Measurements from ENCODE around the gene NMRK2. TPM values are rescaled to one million over a fixed set of nuclear protein-coding genes. Genes with fewer than 3 reads are reported as not detected.

Gene NMRK2
- polyA plus RNA-seq, 1 of the 3 experiments (the other 2 are of a cell fraction), result not detected

GRCh38 chr19:3968556-3969434, 35.9 kb downstream of the NMRK2 start (continued):
- no peak for TF ChIP-seq CTCF (IDR thresholded peaks at IDR 0.05)
- TF ChIP-seq, protein P1, sequence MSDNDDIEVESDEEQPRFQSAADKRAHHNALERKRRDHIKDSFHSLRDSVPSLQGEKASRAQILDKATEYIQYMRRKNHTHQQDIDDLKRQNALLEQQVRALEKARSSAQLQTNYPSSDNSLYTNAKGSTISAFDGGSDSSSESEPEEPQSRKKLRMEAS (IDR thresholded peaks at IDR 0.05; ENCODE audit: low read depth), result peak; percentile 76
- TF ChIP-seq EP300 (IDR thresholded peaks at IDR 0.05; ENCODE audit: borderline replicate concordance in 1 of 2, low read depth in 1 of 2, low read length in 1 of 2), result 0 out of 4 replicates have a peak, but pooled peaks of 1 of the 2 experiments have one; percentile 42
- TF ChIP-seq NRF1 (IDR thresholded peaks at IDR 0.05; ENCODE audit: low read depth, low read length), result no peak
- TF ChIP-seq, protein P2, sequence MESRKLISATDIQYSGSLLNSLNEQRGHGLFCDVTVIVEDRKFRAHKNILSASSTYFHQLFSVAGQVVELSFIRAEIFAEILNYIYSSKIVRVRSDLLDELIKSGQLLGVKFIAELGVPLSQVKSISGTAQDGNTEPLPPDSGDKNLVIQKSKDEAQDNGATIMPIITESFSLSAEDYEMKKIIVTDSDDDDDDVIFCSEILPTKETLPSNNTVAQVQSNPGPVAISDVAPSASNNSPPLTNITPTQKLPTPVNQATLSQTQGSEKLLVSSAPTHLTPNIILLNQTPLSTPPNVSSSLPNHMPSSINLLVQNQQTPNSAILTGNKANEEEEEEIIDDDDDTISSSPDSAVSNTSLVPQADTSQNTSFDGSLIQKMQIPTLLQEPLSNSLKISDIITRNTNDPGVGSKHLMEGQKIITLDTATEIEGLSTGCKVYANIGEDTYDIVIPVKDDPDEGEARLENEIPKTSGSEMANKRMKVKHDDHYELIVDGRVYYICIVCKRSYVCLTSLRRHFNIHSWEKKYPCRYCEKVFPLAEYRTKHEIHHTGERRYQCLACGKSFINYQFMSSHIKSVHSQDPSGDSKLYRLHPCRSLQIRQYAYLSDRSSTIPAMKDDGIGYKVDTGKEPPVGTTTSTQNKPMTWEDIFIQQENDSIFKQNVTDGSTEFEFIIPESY (IDR thresholded peaks at IDR 0.05; ENCODE audit: borderline replicate concordance, low read depth), result no peak
- TF ChIP-seq PBX3 (IDR thresholded peaks at IDR 0.05), result no peak
- TF ChIP-seq CHD2 (IDR thresholded peaks at IDR 0.05; ENCODE audit: low read length, partially characterized antibody), result no peak
- TF ChIP-seq GABPA (IDR thresholded peaks at IDR 0.05; ENCODE audit: low read depth), result no peak
- TF ChIP-seq MXI1 (IDR thresholded peaks at IDR 0.05; ENCODE audit: low read depth, low read length), result no peak
- no peak for TF ChIP-seq YY1 (IDR thresholded peaks at IDR 0.05; ENCODE audit: low read depth)
- TF ChIP-seq EZH2phosphoT487 (IDR thresholded peaks at IDR 0.05; ENCODE audit: borderline replicate concordance, low read depth), result no peak
- TF ChIP-seq, protein P3, sequence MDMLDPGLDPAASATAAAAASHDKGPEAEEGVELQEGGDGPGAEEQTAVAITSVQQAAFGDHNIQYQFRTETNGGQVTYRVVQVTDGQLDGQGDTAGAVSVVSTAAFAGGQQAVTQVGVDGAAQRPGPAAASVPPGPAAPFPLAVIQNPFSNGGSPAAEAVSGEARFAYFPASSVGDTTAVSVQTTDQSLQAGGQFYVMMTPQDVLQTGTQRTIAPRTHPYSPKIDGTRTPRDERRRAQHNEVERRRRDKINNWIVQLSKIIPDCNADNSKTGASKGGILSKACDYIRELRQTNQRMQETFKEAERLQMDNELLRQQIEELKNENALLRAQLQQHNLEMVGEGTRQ (IDR thresholded peaks at IDR 0.05; ENCODE audit: borderline replicate concordance, low read depth, low read length), result no peak
- TF ChIP-seq TEAD4 (IDR thresholded peaks at IDR 0.05; ENCODE audit: borderline replicate concordance, insufficient read depth), result peak; percentile 62; the same call in 1 of the 2 replicates
- TF ChIP-seq FOXJ3 (CRISPR knock-in tag; IDR thresholded peaks at IDR 0.05), result no peak
- TF ChIP-seq NFIC (IDR thresholded peaks at IDR 0.05; ENCODE audit: borderline replicate concordance), result no peak
- peak; percentile 63; the same call in 1 of the 2 replicates for TF ChIP-seq TCF12 (IDR thresholded peaks at IDR 0.05)
- TF ChIP-seq RCOR1 (IDR thresholded peaks at IDR 0.05; ENCODE audit: low read length), result no peak
- peak; percentile 89 for TF ChIP-seq JUND (IDR thresholded peaks at IDR 0.05)

Data from SK-N-SH (cell line).